ENCODE data around the gene MYCN. TPM values are rescaled to one million over a fixed set of nuclear protein-coding genes. Genes with fewer than 3 reads are reported as not detected.
"Not testable (repeated sequence)": the region's sequence is repeated elsewhere in the genome, so short reads cannot be mapped to it uniquely, and the experiment has no call there.

The MYCN gene
- total RNA-seq, 2 donors from 2014 or later, result 0.21 to 0.81 TPM

GRCh38 chr2:15909157-15909556, 31.2 kb upstream of the MYCN start:
- DNase-seq (ENCODE audit: low spot score), result no peak
- Histone ChIP-seq H3K27me3 (replicated peaks; ENCODE audit: insufficient read depth) (no peaks in the 10 kb centered on the region), H3K4me1 (ENCODE audit: control insufficient read depth in 1 of 2, low read depth in 2 of 2) (no peaks in the 10 kb centered on the region), H3K27ac (no peak overlapping the region), H3K9me3 (no peaks in the 10 kb centered on the region), H3K4me3 (no peak overlapping the region), H3K36me3 (no peaks in the 10 kb centered on the region)
- no peak for ATAC-seq (ENCODE audit: insufficient number of reproducible peaks, low FRiP score, low read depth)
- TF ChIP-seq CTCF (IDR thresholded peaks at IDR 0.05), result no peak

GRCh38 chr2:15909736-15910135, 30.6 kb upstream of the MYCN start:
- Histone ChIP-seq H3K36me3 (no peaks in the 10 kb centered on the region), H3K27ac (no peak overlapping the region), H3K4me1 (ENCODE audit: control insufficient read depth in 1 of 2, low read depth in 2 of 2) (peaks cover 2 to 5% of the 10 kb centered on the region in 2 donors), H3K9me3 (no peaks in the 10 kb centered on the region), H3K4me3 (no peak overlapping the region), H3K27me3 (replicated peaks; ENCODE audit: insufficient read depth) (no peaks in the 10 kb centered on the region)
- no peak for TF ChIP-seq CTCF (IDR thresholded peaks at IDR 0.05)
- no peak for ATAC-seq (ENCODE audit: insufficient number of reproducible peaks, low FRiP score, low read depth)
- no peak for DNase-seq (ENCODE audit: low spot score)

GRCh38 chr2:15911270-15911669, 29.1 kb upstream of the MYCN start:
- H3K9me3 ChIP-seq; DNase-seq (ENCODE audit: low spot score); H3K36me3 ChIP-seq; H3K4me1 ChIP-seq (ENCODE audit: control insufficient read depth in 1 of 2, low read depth in 2 of 2); H3K27me3 ChIP-seq (replicated peaks; ENCODE audit: insufficient read depth); H3K4me3 ChIP-seq; H3K27ac ChIP-seq; ATAC-seq (ENCODE audit: insufficient number of reproducible peaks, low FRiP score, low read depth): not testable (repeated sequence)

GRCh38 chr2:15911686-15912085, 28.7 kb upstream of the MYCN start:
- Histone ChIP-seq H3K4me3 (no peak overlapping the region), H3K27me3 (replicated peaks; ENCODE audit: insufficient read depth) (no peaks in the 10 kb centered on the region), H3K27ac (no peak overlapping the region), H3K9me3 (no peaks in the 10 kb centered on the region), H3K36me3 (no peaks in the 10 kb centered on the region), H3K4me1 (ENCODE audit: control insufficient read depth in 1 of 2, low read depth in 2 of 2) (peaks cover 4 to 6% of the 10 kb centered on the region in 2 donors)
- ATAC-seq (ENCODE audit: insufficient number of reproducible peaks, low FRiP score, low read depth), result no peak
- TF ChIP-seq CTCF (IDR thresholded peaks at IDR 0.05), result no peak
- no peak for DNase-seq (ENCODE audit: low spot score)

- Histone ChIP-seq H3K4me3 (no peak overlapping the region), H3K4me1 (ENCODE audit: control insufficient read depth in 1 of 2, low read depth in 2 of 2) (peaks cover 4 to 6% of the 10 kb centered on the region in 2 donors), H3K27me3 (replicated peaks; ENCODE audit: insufficient read depth) (no peaks in the 10 kb centered on the region), H3K36me3 (no peaks in the 10 kb centered on the region), H3K27ac (no peak overlapping the region), H3K9me3 (no peaks in the 10 kb centered on the region)
- DNase-seq (ENCODE audit: low spot score) (no peak), ATAC-seq (ENCODE audit: insufficient number of reproducible peaks, low FRiP score, low read depth) (no peak)
- no peak for TF ChIP-seq CTCF (IDR thresholded peaks at IDR 0.05)
Measured at GRCh38 chr2:15912203-15912602, 28.1 kb upstream of the MYCN start.

GRCh38 chr2:15913146-15913545, 27.2 kb upstream of the MYCN start:
- Histone ChIP-seq H3K27me3 (replicated peaks; ENCODE audit: insufficient read depth) (no peaks in the 10 kb centered on the region), H3K27ac (no peak overlapping the region), H3K4me3 (no peak overlapping the region), H3K36me3 (no peaks in the 10 kb centered on the region), H3K9me3 (no peaks in the 10 kb centered on the region), H3K4me1 (ENCODE audit: control insufficient read depth in 1 of 2, low read depth in 2 of 2) (peaks cover 4 to 6% of the 10 kb centered on the region in 2 donors)
- no peak for ATAC-seq (ENCODE audit: insufficient number of reproducible peaks, low FRiP score, low read depth)
- no peak for DNase-seq (ENCODE audit: low spot score)
- TF ChIP-seq CTCF (IDR thresholded peaks at IDR 0.05), result no peak
